ENCODE results near the gene RNPEPL1.

RNPEPL1 gene

GRCh38 chr2:240589850-240590525 lies 21.7 kb downstream of the RNPEPL1 start:
- in situ Hi-C loops (cut with HindIII; ENCODE audit: low sequenced_read_pairs) = no loop called here

DNA sequence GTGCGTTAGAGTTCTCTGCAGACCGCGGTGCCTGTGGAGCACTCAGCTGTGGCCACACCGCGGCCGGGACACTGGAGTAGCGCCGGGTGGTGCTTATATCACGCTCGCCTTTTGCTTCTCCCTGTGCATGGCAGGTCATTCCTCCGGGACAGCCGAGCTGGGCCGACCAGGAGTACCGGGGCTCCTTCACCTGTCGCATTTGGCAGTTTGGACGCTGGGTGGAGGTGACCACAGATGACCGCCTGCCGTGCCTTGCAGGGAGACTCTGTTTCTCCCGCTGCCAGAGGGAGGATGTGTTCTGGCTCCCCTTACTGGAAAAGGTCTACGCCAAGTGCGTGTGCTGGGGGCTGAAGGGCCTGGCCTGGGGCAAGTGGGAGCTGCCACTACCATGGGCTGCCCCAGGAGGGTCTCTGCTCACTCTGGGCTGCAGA lies 22.4 kb downstream of the RNPEPL1 start:
- in situ Hi-C loops (cut with HindIII; ENCODE audit: low sequenced_read_pairs) = no loop called here

DNA sequence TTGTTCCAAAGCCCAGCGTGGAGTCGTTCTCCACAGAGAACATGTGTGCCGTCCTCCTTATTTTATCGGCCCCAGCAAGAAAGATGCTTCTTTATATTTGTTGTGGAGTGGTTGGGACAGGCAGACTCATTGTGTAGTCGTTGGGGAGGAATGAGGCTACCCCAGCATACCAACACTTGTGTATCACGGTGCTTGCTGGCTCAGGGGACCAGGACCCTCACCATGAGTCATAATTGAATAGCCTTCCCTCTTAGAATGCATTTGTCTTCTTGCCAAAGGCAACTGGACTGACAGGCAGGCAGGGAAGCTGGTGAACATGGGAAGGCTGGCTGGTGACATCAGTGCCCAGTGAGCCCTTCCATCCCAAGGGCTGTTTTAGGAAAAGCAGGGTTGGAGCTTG lies 22.9 kb downstream of the RNPEPL1 start:
- in situ Hi-C loops (cut with HindIII; ENCODE audit: low sequenced_read_pairs) = no loop called here

GRCh38 chr2:240591784-240592183 lies 23.5 kb downstream of the RNPEPL1 start:
- in situ Hi-C loops (cut with HindIII; ENCODE audit: low sequenced_read_pairs) = no loop called here

DNA sequence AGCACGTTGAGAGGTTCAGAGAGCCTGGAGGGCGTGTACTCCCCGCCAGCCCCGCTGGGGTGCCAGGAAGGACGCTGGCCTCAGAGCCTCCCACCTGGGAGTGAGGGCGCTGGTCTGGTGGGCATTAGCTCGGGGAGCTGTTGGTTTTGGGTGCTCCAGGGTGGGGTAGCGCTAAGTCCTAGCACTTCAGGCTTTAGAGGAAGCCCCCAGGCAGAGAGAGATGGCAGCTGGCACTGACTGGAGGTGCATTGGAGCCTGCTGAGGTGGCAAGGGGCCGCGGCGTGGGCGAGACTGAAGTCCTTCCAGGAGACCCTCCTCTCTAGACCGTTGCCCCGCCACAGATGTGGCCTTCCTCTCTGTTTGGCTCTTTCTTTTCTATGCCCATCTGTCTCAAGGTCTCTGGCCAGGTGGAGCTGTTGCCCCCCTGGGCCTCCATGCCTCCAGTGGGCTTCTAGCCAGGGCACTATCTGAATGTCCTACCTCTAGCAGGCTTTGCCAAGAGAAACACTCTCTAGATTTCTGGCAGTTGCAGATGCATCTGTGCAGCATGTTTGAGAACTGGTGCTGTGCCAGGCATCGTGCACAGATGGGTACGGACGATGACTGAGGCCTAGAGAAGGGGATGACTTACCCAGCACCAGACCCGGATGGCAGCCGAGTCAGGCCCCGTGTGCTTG lies 24.9 kb downstream of the RNPEPL1 start:
- in situ Hi-C loops (cut with HindIII; ENCODE audit: low sequenced_read_pairs) = no loop called here

GRCh38 chr2:240593703-240594451 lies 25.6 kb downstream of the RNPEPL1 start:
- in situ Hi-C loops (cut with HindIII; ENCODE audit: low sequenced_read_pairs) = no loop called here

- in situ Hi-C loops (cut with HindIII; ENCODE audit: low sequenced_read_pairs) = no loop called here
Measured at GRCh38 chr2:240594511-240595380, 26.5 kb downstream of the RNPEPL1 start.

DNA sequence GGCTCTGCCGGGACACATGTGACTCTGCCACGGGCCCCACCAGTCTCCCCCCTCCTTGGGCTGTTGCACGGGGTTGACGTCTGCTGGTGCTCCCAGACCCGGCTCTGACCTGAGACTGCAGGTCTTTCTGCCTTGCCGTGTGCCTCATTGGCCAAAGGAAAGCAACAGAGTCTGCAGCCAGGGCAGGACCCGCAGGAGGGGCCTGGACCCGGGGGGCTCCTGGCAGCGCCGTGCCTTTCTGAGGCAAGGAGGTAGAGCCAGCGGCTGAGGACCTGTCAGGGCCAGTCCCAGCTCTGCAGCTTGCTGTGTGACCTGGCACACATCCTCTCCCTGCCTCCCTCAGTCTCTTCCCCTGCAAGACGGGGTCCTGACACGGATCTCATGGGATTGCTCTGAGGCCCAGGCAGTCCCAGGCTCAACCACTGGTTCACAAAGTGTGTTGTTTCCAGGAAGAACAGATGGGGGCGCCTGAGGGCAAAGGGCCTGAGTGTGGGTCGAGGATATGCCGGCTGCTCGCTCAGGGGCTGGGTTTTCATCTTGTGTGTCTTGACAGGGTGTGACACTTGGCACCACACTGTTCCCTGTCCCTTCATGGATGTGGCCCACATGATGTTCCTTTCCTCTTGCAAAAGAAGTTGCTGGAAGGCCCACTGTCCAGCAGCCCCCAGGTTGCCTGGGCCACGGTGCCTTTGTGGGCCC lies 27.2 kb downstream of the RNPEPL1 start:
- in situ Hi-C loops (cut with HindIII; ENCODE audit: low sequenced_read_pairs) = no loop called here

DNA sequence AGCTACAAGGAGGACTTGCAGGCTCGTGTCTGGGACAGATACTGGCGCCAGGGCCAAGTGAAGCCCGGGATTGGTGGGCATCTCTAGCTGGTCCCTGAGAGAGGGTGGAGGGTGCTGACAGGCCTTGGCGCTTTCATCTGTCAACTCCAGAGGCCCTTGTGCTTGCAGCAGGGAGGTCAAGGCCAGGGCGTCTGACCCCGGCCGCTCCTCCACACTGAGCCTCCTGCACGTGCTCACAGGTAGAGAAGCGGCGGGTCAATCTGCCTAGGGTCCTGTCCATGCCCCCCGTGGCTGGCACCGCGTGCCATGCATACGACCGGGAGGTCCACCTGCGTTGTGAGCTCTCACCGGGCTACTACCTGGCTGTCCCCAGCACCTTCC lies 27.8 kb downstream of the RNPEPL1 start:
- in situ Hi-C loops (cut with HindIII; ENCODE audit: low sequenced_read_pairs) = no loop called here

GRCh38 chr2:240596491-240596931 lies 28.2 kb downstream of the RNPEPL1 start:
- in situ Hi-C loops (cut with HindIII; ENCODE audit: low sequenced_read_pairs) = no loop called here

GRCh38 chr2:240597054-240597418 lies 28.8 kb downstream of the RNPEPL1 start:
- in situ Hi-C loops (cut with HindIII; ENCODE audit: low sequenced_read_pairs) = no loop called here

GRCh38 chr2:240597419-240598181 lies 29.3 kb downstream of the RNPEPL1 start:
- in situ Hi-C loops (cut with HindIII; ENCODE audit: low sequenced_read_pairs) = no loop called here

DNA sequence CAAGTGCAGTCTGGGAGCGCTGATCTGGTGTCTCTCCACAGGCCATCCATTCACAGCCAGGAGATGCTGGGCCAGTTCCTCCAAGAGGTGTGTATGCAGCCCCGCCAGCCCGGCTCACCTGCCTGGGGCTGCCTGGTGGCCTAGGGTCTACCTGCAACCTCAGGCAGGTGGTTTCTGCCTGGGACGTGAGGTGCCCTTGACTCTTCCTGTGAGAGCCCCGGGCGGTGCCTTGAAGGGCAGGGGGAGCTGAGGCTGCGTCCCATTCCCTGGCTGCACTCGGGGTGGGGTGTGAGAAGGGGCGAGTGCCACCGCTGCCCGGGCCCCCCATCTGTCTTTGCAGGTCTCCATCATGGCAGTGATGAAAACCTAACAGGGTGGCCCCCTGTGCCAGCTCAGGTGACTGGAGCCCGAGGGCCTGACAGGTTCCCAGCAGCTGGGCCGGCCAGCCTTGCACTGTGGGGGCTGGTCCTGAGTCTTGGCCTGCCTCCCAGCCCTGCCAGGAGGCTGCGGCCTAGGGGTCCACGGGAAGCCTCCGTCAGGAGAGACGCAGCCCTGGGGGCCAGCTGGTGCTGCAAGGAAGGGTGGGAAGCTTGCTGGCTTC lies 30.1 kb downstream of the RNPEPL1 start:
- in situ Hi-C loops (cut with HindIII; ENCODE audit: low sequenced_read_pairs) = no loop called here

GRCh38 chr2:240599141-240599583 lies 30.9 kb downstream of the RNPEPL1 start:
- in situ Hi-C loops (cut with HindIII; ENCODE audit: low sequenced_read_pairs) = no loop called here

DNA sequence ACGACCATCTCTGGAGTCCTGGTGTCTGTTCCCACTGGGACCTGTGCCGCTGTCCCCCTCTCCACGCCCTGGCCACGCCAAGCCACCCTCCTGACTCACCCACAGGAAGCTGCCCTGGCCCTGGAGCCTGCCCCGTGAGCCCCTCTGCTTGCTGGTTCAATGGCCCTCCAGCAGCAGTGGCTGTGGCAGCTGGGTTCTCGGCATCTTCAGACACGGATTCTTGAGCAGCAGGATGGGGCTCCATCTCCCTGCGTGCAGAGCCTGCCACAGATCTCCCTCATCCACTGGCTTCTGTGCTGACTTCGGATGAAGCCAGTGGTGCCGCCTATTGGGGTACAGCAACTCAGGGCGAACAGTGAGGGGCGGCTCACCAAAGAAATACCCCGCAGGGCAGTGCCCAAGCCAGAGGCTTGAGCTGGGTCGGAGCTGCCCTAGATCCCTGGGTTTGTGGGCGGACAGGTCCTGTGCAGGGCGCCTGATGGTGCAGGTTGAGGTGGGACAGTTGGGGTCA lies 32.2 kb downstream of the RNPEPL1 start:
- in situ Hi-C loops (cut with HindIII; ENCODE audit: low sequenced_read_pairs) = no loop called here

DNA sequence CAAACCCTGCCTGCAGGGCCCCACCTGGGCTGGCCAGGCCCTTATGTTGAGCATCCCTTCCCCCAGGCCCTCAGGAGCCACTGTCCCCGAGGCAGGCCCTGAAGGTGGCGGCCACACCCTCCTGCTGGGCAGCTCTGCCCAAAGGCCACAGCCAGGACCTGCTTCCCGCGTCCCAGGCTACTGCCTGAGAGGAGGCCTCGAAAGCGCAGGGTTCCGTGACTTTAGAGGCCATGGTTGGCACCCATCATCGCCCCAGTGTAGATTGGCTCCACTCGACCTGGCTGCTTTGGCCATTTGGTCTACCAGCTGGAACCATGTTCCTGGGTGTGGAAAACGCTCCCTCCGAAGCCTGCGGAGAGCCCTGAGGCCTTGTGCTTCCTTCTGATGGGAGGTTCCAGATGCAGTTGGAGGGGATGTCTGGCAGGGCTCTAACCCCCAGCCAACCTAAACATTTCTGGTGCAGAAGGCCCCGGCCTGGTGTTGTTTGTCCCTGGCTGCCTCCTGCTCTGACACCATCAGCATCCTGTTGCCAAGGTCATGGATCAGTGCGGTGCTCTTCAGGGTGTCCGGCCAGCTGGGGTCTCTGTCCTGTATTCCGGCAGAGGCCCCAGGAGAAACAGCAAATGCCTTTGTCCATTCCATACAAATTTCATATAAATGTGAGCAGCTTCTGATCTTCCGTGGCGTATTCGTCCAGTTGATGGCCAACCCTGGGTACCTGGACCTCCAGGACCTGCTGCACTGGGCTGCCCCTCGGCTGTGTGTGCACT lies 33.0 kb downstream of the RNPEPL1 start:
- in situ Hi-C loops (cut with HindIII; ENCODE audit: low sequenced_read_pairs) = no loop called here

DNA sequence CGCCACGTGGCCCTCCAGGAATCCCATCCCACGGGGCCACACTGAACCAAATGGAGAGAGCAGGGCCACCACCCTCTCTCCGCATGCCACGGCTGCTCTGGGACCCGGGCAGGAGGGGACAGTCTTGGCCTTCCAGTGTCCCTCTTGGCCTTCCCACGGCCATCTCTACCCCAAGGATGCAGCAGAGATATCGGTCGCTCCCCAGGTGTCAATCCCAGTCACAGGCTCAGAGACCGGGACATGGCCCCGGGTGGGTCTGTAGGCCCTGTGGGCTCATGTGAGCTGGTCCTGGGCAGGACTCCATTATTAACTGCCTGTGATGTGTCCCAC lies 33.5 kb downstream of the RNPEPL1 start:
- in situ Hi-C loops (cut with HindIII; ENCODE audit: low sequenced_read_pairs) = no loop called here

GRCh38 chr2:240602266-240603050 lies 34.2 kb downstream of the RNPEPL1 start:
- in situ Hi-C loops (cut with HindIII; ENCODE audit: low sequenced_read_pairs) = no loop called here

Data from DLD1 (cell line).